ENCODE results near the gene CALHM1.
A peak's percentile ranks its signal among the peaks of the same experiment; 100 is the strongest.

The CALHM1 gene

DNA sequence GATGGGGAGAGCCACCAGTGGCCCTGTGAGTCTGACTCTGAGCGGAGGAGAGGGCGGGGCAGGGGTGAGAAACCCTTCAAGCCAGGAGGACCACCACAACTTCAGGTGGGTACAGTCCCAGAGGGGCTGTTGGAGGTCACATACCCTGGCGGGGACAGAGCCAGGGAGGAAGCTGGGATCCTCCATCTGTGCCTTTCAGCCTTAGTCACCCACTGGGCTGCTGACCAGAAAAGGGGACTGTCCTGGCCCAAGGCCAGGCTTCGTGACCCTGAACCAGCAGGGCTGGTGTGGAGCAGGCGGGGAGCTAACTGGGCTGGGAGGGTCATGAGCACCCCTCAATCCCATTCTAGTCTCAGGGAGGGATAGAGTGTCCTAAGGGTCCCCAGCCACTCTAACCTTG is 21.8 kb upstream of the CALHM1 start:
- TF ChIP-seq CTCF (IDR thresholded peaks at IDR 0.05; ENCODE audit: insufficient read depth, low read depth, low read length, missing control alignments), result no peak
- DNase-seq (ENCODE audit: low read depth), result no peak
- H3K4me3 ChIP-seq (ENCODE audit: low read length), result no peak overlapping the region

GRCh38 chr10:103479135-103479534 is 20.4 kb upstream of the CALHM1 start, which contains the start of gene CALHM3:
CALHM3 (minus strand) TSS chr10:103479240; CDS start chr10:103479032, 208 bp downstream.
- no peak within 1 kb of the TSS for H3K4me3 ChIP-seq (ENCODE audit: low read length)
- peak; percentile 51 for DNase-seq (ENCODE audit: low read depth)
- no peak for TF ChIP-seq CTCF (IDR thresholded peaks at IDR 0.05; ENCODE audit: insufficient read depth, low read depth, low read length, missing control alignments)

DNA sequence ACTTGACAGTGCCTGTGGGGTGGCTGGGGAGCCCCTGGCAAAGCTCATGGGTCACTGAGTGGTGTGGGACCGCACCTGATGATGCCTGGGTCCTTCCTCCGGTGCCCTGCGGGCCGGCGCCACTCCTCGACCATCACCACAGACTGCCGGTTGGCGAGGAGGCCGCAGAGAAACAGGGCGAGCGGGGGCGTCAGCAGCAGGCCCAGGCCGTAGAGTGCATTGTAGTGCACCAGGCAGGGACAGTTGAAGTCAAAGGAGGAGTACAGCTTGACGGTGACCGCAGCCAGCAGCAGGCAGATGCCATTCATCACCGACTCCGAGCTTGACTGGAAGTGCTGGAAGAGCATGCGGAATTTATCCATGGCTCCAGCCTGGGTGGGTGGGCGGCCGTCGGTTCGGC is 20.0 kb upstream of the CALHM1 start:
- no peak for TF ChIP-seq CTCF (IDR thresholded peaks at IDR 0.05; ENCODE audit: insufficient read depth, low read depth, low read length, missing control alignments)
- no peak overlapping the region for H3K4me3 ChIP-seq (ENCODE audit: low read length)
- DNase-seq (ENCODE audit: low read depth), result no peak

DNA sequence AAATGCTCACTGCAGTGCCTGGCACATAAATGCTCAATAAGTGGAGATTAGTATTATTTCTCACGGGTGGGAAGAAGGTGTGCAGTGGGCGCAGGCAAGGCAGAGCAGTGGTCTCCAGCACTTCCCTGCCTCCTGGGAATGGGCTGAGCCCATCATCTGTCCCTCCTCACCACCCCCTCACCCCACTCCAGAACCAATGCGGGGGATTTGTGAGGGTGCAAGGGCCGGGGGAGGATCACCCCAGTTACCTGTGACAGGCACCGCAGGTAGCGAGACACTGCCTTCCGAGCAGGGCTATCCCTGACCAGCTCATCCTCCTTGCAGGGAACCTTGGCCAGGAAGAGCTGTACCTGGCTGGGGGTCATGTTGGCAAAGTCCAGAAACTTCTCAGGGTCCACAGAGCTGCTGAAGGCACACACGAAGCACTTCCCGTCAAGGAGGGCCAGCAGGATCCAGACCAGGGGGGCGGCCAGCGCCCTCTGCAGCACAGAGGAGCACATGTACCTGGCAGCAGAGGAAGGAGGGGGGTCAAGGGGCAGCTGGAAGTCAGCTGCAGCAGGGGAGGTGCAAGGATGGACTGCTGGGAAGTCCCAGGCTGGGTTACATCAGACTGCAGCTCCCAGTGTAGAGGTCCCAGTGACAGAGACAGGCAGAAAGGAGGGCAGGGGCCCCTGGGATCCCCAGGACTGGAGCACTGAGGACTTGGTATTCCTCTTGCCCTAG is 17.5 kb upstream of the CALHM1 start:
- no peak for DNase-seq (ENCODE audit: low read depth)
- no peak overlapping the region for H3K4me3 ChIP-seq (ENCODE audit: low read length)
- TF ChIP-seq CTCF (IDR thresholded peaks at IDR 0.05; ENCODE audit: insufficient read depth, low read depth, low read length, missing control alignments), result no peak

DNA sequence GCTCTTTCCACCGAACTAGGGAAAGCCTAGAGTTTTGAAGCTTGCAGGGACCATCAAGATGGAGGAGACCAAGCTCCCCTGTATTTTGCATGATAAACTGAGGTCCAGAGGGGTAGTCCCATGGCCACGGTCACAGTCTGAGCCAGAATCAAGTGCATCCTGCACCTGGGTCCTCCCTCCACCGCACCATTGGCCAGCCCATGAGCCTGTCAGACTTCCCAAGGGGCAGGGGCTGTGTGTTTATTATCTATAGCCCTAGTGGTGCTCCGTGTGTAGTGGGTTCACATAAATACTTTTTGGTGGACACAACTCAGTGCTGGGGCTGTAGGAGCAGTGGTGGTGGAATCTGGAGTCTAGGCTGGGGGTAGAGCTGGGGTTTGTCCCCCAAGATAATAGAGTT is 16.7 kb upstream of the CALHM1 start:
- no peak for DNase-seq (ENCODE audit: low read depth)
- TF ChIP-seq CTCF (IDR thresholded peaks at IDR 0.05; ENCODE audit: insufficient read depth, low read depth, low read length, missing control alignments), result no peak
- H3K4me3 ChIP-seq (ENCODE audit: low read length), result no peak overlapping the region

GRCh38 chr10:103474077-103474476 is 15.4 kb upstream of the CALHM1 start:
- TF ChIP-seq CTCF (IDR thresholded peaks at IDR 0.05; ENCODE audit: insufficient read depth, low read depth, low read length, missing control alignments), result no peak
- H3K4me3 ChIP-seq (ENCODE audit: low read length), result no peak overlapping the region
- DNase-seq (ENCODE audit: low read depth), result no peak

DNA sequence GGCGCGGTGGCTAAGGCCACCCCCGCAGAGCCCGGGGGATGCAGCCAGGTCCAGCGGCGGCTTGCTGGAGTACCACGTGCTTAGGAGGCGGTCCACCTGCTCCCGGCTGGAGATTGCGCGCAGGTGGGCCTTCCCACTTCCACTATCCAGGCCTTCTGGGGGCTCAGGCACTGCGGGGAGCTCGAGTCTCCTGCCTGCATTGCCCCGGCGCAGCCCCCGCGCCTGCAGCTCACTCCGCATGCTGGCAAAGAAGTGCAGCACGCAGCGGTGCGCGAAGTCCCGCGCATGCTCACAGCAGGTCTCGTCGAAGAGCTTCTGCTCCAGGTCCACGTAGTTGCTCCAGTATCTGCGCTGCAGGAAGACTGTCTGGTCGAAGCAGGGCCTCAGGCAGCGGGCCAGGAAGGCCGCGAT is 14.6 kb upstream of the CALHM1 start:
- no peak overlapping the region for H3K4me3 ChIP-seq (ENCODE audit: low read length)
- no peak for TF ChIP-seq CTCF (IDR thresholded peaks at IDR 0.05; ENCODE audit: insufficient read depth, low read depth, low read length, missing control alignments)
- DNase-seq (ENCODE audit: low read depth), result peak; percentile 40
